ENCODE data around the gene TAC3.
"Not testable (repeated sequence)": the region's sequence is repeated elsewhere in the genome, so short reads cannot be mapped to it uniquely, and the experiment has no call there.

The TAC3 gene

GRCh38 chr12:57016348-57016747 is at the start of gene TAC3:
TAC3 (minus strand) TSS chr12:57016529; CDS start chr12:57015797, 732 bp downstream.
- DNase-seq, result no peak

DNA sequence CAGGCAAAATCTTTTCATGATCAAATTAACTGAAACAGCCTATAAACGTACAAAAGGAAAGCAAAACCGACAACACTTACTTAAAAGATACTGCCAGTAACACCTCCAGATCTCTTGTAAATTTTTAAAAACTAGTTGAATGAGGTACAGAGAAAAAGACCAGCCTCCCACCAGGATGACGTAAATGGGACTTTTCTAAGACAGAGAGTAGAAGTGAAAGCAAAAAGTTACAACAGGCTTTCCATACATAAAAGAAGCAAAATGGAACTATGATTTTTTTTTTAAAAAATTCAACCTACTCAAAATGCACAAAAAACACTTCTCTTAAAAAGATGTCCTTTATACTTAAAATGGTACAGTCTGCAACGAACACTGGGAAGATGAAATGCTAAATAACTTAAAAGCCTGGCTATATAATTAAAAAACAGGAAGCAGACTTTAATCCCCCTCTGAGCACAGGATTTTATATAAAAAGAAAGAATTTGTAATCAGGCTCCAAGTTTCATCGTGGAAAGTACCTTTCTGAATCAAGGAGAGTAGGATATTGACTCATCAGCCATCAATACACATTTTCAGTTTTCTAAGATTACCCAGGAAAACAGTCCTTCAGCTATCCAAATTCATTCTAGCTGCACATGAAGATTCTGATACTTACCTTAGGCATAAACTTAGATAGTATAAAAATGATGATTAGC is 47.8 kb upstream of the TAC3 start:
- peak; percentile 60 for DNase-seq

DNA sequence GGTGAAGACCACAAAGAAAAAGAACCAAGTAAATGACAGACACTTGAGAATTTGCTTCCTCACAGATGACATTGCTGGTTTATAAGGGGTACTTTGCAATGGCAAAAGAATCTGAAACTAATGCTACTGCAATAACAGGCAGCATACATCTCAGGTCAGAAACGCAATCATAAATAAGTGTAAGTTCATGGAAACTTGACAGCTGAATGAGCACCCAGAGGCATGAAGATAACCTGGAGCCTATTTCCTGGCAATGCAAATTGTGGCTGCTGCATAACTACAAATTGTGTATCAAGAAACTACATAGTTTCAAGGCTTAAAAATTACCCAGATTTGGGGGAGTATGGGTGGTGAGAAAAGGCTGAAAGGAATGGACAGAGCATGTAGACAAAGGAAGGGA is 42.1 kb upstream of the TAC3 start:
- DNase-seq, result no peak

- no peak for DNase-seq
Measured at GRCh38 chr12:57057067-57057751, 40.9 kb upstream of the TAC3 start.

DNA sequence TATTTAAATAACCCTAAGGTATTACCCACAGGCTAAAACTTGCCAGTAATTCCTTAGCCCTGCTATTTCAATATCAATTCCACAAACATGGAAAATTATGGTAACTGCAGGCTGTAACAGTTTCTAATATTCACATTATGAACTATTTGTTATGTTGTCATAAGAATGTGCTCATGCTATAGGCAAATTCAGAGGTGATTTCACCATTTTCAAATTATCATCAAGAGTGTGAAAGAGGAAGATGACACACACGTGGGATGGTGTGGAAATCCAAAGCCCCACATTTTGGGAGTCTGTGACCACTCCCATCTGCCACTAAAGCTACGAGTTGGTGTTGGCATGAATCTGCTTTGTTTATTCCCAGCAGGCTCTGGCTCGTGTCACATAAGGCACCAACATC is 39.5 kb upstream of the TAC3 start:
- DNase-seq, result peak; percentile 93

GRCh38 chr12:57053901-57054300 is 37.6 kb upstream of the TAC3 start:
- not testable (repeated sequence) for DNase-seq

DNA sequence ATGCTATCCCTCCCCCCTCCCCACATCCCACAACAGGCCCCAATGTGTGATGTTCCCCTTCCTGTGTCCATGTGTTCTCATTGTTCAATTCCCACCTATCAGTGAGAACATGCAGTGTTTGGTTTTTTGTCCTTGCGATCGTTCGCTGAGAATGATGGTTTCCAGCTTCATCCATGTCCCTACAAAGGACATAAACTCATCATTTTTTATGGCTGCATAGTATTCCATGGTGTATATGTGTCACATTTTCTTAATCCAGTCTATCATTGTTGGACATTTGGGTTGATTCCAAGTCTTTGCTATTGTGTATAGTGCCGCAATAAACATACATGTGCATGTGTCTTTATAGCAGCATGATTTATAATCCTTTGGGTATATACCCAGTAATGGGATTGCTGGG is 36.8 kb upstream of the TAC3 start:
- not testable (repeated sequence) for DNase-seq

- no peak for DNase-seq
Measured at GRCh38 chr12:57051011-57051410, 34.7 kb upstream of the TAC3 start.

DNA sequence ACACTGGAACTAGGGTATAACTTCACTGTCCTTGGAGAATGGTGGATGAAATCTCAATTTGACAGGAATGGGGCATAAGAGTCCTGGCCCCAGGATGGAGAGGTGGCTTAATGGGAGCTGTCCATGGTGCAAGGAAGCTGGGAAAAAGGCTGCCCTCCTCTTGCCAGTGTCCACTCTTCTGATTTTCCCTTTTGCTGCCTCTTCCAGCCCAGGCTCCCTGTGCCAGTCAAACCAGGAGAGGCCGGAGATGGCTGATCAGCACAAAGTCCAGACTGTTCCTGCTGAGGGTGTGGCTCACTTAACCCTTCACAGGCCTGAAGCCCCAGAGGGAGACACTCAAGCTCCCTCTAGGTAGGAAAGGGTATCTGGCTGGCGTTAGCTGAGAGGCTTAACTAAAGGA is 33.6 kb upstream of the TAC3 start, which contains the start of gene MYO1A:
MYO1A (minus strand) TSS at position 240 of the 400 bp plus-strand sequence. CDS start 1,806 bp downstream, outside the sequence.
- no peak for DNase-seq

- no peak for DNase-seq
Measured at GRCh38 chr12:57049119-57049446, 32.8 kb upstream of the TAC3 start.

- DNase-seq, result no peak
Measured at GRCh38 chr12:57048423-57049118, 32.2 kb upstream of the TAC3 start.

DNA sequence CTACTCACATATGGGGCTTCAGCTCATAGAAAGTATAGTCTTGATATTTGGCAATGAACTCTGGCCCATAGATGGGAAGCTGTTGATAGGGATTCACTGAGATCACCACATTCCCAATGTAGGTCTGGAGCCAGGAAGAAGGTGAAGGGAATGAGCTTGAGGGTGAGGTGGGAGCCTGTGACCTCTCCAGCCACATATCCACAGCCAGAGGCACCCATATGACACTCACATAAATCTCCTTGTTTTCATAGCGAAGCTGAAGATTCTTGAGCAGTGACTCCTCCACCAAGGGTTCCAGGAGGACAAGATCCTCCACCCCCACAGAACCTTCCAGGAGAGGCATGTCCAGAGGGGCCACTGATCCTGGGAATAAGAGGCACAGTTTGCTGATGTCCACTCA is 31.7 kb upstream of the TAC3 start:
- DNase-seq, result no peak

- DNase-seq, result peak; percentile 89
Measured at GRCh38 chr12:57046947-57047890, 30.9 kb upstream of the TAC3 start.

- peak; percentile 29 for DNase-seq
Measured at GRCh38 chr12:57046086-57046791, 29.9 kb upstream of the TAC3 start.

- no peak for DNase-seq
Measured at GRCh38 chr12:57044889-57045288, 28.6 kb upstream of the TAC3 start.

GRCh38 chr12:57044468-57044867 is 28.1 kb upstream of the TAC3 start:
- DNase-seq, result no peak

DNA sequence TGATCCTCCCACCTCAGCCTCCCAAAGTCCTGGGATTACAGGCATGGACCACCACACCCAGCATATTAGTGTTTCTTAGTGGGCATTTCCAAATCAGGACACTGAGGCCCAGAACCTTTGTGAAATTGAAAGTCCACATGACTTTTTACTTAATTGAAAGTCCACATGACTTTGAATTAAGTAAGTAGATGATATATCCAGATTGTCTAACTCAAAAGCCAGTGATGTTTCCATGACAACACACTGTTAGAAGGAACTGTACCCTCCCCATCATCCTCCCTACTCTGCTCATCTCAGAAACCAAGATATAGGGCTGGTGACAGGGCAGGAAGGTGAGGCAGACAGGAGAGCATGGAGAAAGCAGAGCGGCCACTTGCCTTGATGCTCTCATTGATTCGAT is 26.4 kb upstream of the TAC3 start:
- no peak for DNase-seq

GRCh38 chr12:57040750-57041149 is 24.4 kb upstream of the TAC3 start:
- no peak for DNase-seq

GRCh38 chr12:57040211-57040610 is 23.9 kb upstream of the TAC3 start:
- DNase-seq, result no peak

- DNase-seq, result no peak
Measured at GRCh38 chr12:57039016-57039798, 22.9 kb upstream of the TAC3 start.

GRCh38 chr12:57037264-57037663 is 20.9 kb upstream of the TAC3 start:
- no peak for DNase-seq

All from MV-4-11 (cell line).